Kidney (tissue), 22 donors: ENCODE measurements around the gene DCTN2. TPM values are rescaled to one million over a fixed set of nuclear protein-coding genes. Genes with fewer than 3 reads are reported as not detected.
A peak's percentile ranks its signal among the peaks of the same experiment; 100 is the strongest.

Experiments
- DNase-seq, 5 donors: peaks; one replicate each; pipeline ENCODE4 v3.0.0-alpha.2; 2013 to 2020
- FAIRE-seq: peaks from 2 replicates; lab custom pipeline; 2012; peaks lifted over from hg19 to GRCh38; lab: Jason Lieb, UNC
- H3K27ac ChIP-seq, 2 donors: one replicate each; pipeline ENCODE4 v1.7.0; 2013; ENCODE audit warnings: low read depth in 2 of 2, low read length in 2 of 2, inconsistent platforms in 1 of 2
- H3K27me3 ChIP-seq: one replicate; pipeline ENCODE4 v1.7.1; 2013; ENCODE audit warnings: low read length, inconsistent platforms; ENCODE audit not compliant: control insufficient read depth, insufficient read depth
- H3K36me3 ChIP-seq, 3 donors: one replicate each; pipeline versions ENCODE4 v1.7.0 to v1.7.1; 2013; ENCODE audit warnings: low read length in 3 of 3, control low read depth in 1 of 3, inconsistent platforms in 1 of 3; ENCODE audit not compliant: insufficient read depth in 3 of 3, control insufficient read depth in 2 of 3
- H3K4me1 ChIP-seq, 3 donors: one replicate each; pipeline versions ENCODE4 v1.7.0 to v1.7.1; 2013; ENCODE audit warnings: low read length in 3 of 3, inconsistent platforms in 1 of 3, low read depth in 1 of 3; ENCODE audit not compliant: control insufficient read depth in 2 of 3, insufficient read depth in 2 of 3
- H3K4me3 ChIP-seq, 3 donors: one replicate each; pipeline versions ENCODE4 v1.7.0 to v1.8.1; 2013; ENCODE audit warnings: low read length in 3 of 3, control low read depth in 1 of 3, inconsistent platforms in 1 of 3
- H3K9ac ChIP-seq, 3 donors: one replicate each; pipeline versions ENCODE4 v1.7.0 to v1.7.1; 2013; ENCODE audit warnings: low read length in 3 of 3, control low read depth in 1 of 3, inconsistent platforms in 1 of 3
- H3K9me3 ChIP-seq, 3 donors: one replicate each; pipeline versions ENCODE4 v1.7.0 to v1.7.1; 2013; ENCODE audit warnings: low read length in 3 of 3, control low read depth in 1 of 3, inconsistent platforms in 1 of 3; ENCODE audit not compliant: control insufficient read depth in 2 of 3, insufficient read depth in 1 of 3
- intact Hi-C: fragments of 100-400 bp; cut with DNase I; formaldehyde crosslinking; loops from one replicate; pipeline ENCODE4 v1.11.1; 2022
- long read RNA-seq, 10 donors: library from polyadenylated mRNA in 1 of 10; unstranded in 1 of 10; transcript quantifications; one replicate each; pipeline ENCODE4 v2.0.0 and lab custom pipeline, GENCODE V29; 2021 to 2026
- polyA plus RNA-seq: library from polyadenylated mRNA; stranded (reverse); fragments of 350-450 nt; fragmentation: Illumina TruSeq; extraction: RNeasy Lipid Tissue Mini Kit (QIAGEN cat#74804); gene quantifications from one replicate; pipeline ENCODE4 v1.2.3, GENCODE V29; 2014; ENCODE audit warnings: low read depth, low replicate concordance; ENCODE audit not compliant: insufficient read depth
- total RNA-seq: library from RNA; stranded (reverse); fragmentation: NEBNext Ultra II Directional; extraction: Animal tissue kit (Norgen Biotek cat#: 25700); gene quantifications from one replicate; pipeline ENCODE4 v1.2.1, GENCODE V29; 2021
- TF ChIP-seq, protein P1 (sequence below): IDR thresholded peaks from 3 replicates; pipeline ENCODE4 v1.5.1; 2012; ENCODE audit warnings: mild to moderate bottlenecking, moderate library complexity, borderline replicate concordance; ENCODE audit not compliant: insufficient read depth; ENCODE audit errors: extremely low read depth
- donor health status: control.
- donor health status: control.
- donor health status: control.
- donor health status: control.
- donor health status: control.
- donor health status: DM: yes; HTN: yes; CAD: no.
- donor health status: Normal renal cell carcinoma (clear cell type).

Gene DCTN2
- 110 TPM for total RNA-seq
- polyA plus RNA-seq: 133 TPM
- long read RNA-seq, donor 1, transcript DCTN2-207 (5 exons, 566 nt): minor isoform, 11 of 30 reads
- long read RNA-seq, donor 1, transcript DCTN2-209 (14 exons, 2,061 nt): major isoform, 18 of 30 reads
- long read RNA-seq, donor 1, partial matches to known transcripts: 0 of 30 reads
- long read RNA-seq, donor 1, other reads (novel, unspliced or antisense): 0 of 30 reads
- long read RNA-seq, donor 2, transcript DCTN2-209 (14 exons, 2,061 nt): major isoform, 27 of 39 reads
- long read RNA-seq, donor 2, transcript DCTN2-207 (5 exons, 566 nt): minor isoform, 6 of 39 reads
- long read RNA-seq, donor 2, partial matches to known transcripts: 0 of 39 reads
- long read RNA-seq, donor 2, other reads (novel, unspliced or antisense): 5 of 39 reads
- long read RNA-seq, donor 3, transcript DCTN2-209 (14 exons, 2,061 nt): major isoform, 38 of 44 reads
- long read RNA-seq, donor 3, partial matches to known transcripts: 0 of 44 reads
- long read RNA-seq, donor 3, other reads (novel, unspliced or antisense): 0 of 44 reads
- long read RNA-seq, donor 4, transcript DCTN2-209 (14 exons, 2,061 nt): major isoform, 11 of 12 reads
- long read RNA-seq, donor 4, partial matches to known transcripts: 0 of 12 reads
- long read RNA-seq, donor 4, other reads (novel, unspliced or antisense): 0 of 12 reads
- long read RNA-seq, donor 5, partial matches to known transcripts: 0 of 5 reads
- long read RNA-seq, donor 5, other reads (novel, unspliced or antisense): 0 of 5 reads
- long read RNA-seq, donor 6, transcript DCTN2-209 (14 exons, 2,061 nt): major isoform, 13 of 15 reads
- long read RNA-seq, donor 6, partial matches to known transcripts: 0 of 15 reads
- long read RNA-seq, donor 6, other reads (novel, unspliced or antisense): 0 of 15 reads
- long read RNA-seq, donor 7, transcript DCTN2-209 (14 exons, 2,061 nt): major isoform, 91 of 187 reads
- long read RNA-seq, donor 7, partial matches to known transcripts: 11 of 187 reads
- long read RNA-seq, donor 7, other reads (novel, unspliced or antisense): 84 of 187 reads
- long read RNA-seq, donor 8, transcript DCTN2-207 (5 exons, 566 nt): minor isoform, 6 of 26 reads
- long read RNA-seq, donor 8, transcript DCTN2-209 (14 exons, 2,061 nt): major isoform, 15 of 26 reads
- long read RNA-seq, donor 8, partial matches to known transcripts: 0 of 26 reads
- long read RNA-seq, donor 8, other reads (novel, unspliced or antisense): 5 of 26 reads
- long read RNA-seq, donor 9, transcript DCTN2-209 (14 exons, 2,061 nt): major isoform, 6 of 9 reads
- long read RNA-seq, donor 9, partial matches to known transcripts: 0 of 9 reads
- long read RNA-seq, donor 9, other reads (novel, unspliced or antisense): 0 of 9 reads
- long read RNA-seq, donor 10, transcript DCTN2-209 (14 exons, 2,061 nt): major isoform, 11 of 16 reads
- long read RNA-seq, donor 10, partial matches to known transcripts: 0 of 16 reads
- long read RNA-seq, donor 10, other reads (novel, unspliced or antisense): 0 of 16 reads

DNA sequence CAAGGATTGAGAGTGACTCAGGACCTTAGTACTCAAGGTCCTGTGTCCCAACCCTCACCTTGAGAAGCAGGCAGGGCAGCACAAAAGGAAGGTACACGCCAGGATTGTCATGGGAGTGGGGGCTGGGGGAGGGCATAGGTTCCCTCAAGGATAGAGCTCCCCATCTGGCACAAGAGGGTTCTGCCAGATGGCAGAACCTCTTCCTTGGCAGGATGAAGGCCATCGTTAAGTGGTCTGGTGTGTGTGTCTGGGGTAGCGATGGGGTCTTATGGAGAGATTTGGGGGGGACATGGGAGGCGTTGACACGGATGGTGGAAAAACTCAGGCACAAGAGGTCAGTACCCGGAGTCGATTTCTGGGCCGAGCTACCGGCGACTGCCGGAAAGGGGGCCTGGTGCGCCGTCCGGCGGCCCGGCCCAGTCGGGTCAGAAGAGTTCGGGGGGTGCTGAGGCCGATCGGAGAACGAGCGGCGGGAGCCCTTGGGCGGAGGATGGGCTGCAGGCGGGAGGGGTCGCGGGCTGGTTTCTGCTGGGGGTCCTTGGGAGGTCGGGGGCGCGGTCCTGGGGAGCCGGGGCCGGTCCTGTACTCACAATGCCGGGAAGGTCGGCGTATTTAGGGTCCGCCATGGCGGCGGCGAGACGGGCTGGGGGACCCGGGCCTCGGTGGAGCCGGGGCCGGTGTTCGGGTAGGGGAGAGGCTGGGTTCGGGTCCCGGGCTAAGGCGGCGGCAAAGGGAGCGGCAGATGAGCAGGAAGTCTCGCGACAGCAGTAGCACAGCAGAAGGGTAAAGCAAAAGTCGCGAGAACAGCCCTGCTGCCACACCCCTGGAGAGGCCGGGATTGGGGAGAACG lies at the start of gene DCTN2:
Gene DCTN2 (minus strand): TSS at position 755 of the 850 bp plus-strand sequence. CDS start 129 bp downstream, at position 626.
- H3K4me1 ChIP-seq: peaks cover 0 to 14% (median 14%) of the 10 kb centered on the region in 3 donors
- peaks cover 14% of the 10 kb centered on the region for H3K27me3 ChIP-seq
- H3K36me3 ChIP-seq: peaks cover 0 to 1% (median 0%) of the 10 kb centered on the region in 3 donors
- H3K27ac ChIP-seq: peak within 1 kb of the TSS; percentile 67 to 90
- FAIRE-seq (no peak), DNase-seq (peak; percentile 97 to 99 (median 98))
- H3K9me3 ChIP-seq: no peaks in the 10 kb centered on the region
- peak within 1 kb of the TSS; percentile 77 to 97 (median 92) for H3K4me3 ChIP-seq
- TF ChIP-seq, protein P1, sequence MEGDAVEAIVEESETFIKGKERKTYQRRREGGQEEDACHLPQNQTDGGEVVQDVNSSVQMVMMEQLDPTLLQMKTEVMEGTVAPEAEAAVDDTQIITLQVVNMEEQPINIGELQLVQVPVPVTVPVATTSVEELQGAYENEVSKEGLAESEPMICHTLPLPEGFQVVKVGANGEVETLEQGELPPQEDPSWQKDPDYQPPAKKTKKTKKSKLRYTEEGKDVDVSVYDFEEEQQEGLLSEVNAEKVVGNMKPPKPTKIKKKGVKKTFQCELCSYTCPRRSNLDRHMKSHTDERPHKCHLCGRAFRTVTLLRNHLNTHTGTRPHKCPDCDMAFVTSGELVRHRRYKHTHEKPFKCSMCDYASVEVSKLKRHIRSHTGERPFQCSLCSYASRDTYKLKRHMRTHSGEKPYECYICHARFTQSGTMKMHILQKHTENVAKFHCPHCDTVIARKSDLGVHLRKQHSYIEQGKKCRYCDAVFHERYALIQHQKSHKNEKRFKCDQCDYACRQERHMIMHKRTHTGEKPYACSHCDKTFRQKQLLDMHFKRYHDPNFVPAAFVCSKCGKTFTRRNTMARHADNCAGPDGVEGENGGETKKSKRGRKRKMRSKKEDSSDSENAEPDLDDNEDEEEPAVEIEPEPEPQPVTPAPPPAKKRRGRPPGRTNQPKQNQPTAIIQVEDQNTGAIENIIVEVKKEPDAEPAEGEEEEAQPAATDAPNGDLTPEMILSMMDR: no peak
- peak within 1 kb of the TSS; percentile 59 to 96 (median 92) for H3K9ac ChIP-seq
- intact Hi-C loops: no loop called here

GRCh38 chr12:57593187-57593586 lies 46.2 kb upstream of the DCTN2 start:
- Histone ChIP-seq H3K36me3 (peaks cover 0 to 12% (median 7%) of the 10 kb centered on the region in 3 donors), H3K9ac (no peak overlapping the region), H3K27ac (no peak overlapping the region), H3K4me1 (peaks cover 0 to 7% (median 0%) of the 10 kb centered on the region in 3 donors), H3K27me3 (no peaks in the 10 kb centered on the region), H3K9me3 (no peaks in the 10 kb centered on the region), H3K4me3 (peak overlapping the region in 1 of 3 donors; percentile 85)
- FAIRE-seq: no peak
- TF ChIP-seq, protein P1: no peak
- intact Hi-C loops: no loop called here
- DNase-seq: no peak
